NOMO-1 treated with dmso at 0.1 percent for 144 hours (cell line): Measurements from ENCODE around the gene HES5.

ENCODE experiments used
- DNase-seq: peaks from one replicate; lab custom pipeline; 2025; ENCODE audit not compliant: unreplicated experiment; lab: John Stamatoyannopoulos, UW

The HES5 gene

GRCh38 chr1:2547210-2548067 lies 17.4 kb upstream of the HES5 start:
- DNase-seq, result peak; percentile 15

- peak; percentile 93 for DNase-seq
Observed at GRCh38 chr1:2546515-2547209, 16.6 kb upstream of the HES5 start.

DNA sequence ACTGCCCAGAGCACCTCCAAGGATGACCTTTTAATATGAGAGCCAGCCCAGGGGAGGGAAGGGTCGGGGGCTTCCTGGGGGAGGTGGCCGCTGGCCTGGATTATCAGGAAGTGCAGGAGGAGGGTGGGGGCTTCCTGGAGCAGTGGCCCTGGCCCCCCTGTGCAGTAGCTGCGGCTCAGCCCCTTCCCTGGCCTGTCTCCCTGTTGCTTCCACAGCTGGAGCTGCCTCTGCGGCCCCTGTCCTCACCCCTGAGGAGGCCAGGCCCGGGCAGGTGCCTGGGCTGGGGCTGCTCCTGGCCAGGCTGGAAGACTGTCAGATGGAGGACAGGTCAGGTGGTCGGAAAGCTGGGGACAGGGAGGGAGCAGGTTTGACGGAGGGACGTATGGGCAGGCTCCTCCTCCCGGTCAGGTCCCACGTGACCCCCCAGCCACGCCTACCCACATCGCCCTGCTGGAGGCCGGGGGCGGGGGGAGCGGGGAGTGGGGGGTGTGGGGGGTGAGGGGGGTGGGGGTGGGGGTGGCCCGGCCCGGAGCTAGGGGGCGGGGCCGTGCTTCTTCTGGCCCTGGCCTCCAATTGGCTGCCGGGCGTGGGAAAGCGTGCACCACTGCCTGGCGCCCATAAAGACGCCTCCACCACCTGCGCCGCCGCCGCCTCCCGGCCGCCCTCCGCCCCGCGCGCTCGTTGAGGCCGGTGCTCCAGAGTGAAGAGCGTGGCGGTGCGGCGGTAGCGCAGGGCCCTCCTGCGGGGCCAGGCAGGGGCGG lies 15.9 kb upstream of the HES5 start:
- peak; percentile 86 for DNase-seq

- no peak for DNase-seq
Observed at GRCh38 chr1:2544875-2545640, 15.0 kb upstream of the HES5 start.

GRCh38 chr1:2544093-2544874 lies 14.2 kb upstream of the HES5 start:
- DNase-seq, result no peak

GRCh38 chr1:2543543-2544092 lies 13.6 kb upstream of the HES5 start:
- no peak for DNase-seq

DNA sequence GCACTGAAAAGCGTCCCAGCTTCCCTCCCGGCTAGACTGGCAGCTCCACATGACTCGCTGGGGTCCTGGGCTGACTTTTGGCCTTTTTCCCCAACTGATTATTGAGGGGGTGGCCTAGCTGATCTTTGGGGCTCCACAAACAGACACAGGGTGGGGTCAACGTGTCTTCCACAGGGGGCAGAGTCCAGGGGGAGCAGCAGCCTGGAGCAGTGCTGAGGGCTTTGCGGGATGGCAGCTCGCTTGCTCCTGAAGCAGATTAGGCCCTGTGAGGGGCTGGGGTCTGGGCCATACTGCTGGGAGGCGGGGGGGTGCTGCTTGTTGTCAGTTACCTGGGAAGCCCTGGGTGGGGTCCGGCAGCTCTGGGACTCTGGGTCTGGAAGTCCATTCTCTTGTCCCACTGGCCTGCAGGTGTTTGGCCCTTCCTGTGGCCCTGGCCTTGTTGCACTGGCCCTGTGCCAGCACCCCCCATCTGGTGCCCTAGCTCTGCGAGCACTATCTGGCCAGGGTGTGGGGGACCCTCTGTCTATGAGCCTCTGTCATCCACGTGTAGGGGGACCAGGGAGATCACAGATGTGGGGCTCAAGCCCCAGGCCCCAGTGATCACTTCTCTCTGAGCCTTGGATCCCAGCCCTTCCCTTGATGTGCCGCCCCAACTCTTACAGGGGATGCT lies 12.3 kb upstream of the HES5 start:
- no peak for DNase-seq

DNA sequence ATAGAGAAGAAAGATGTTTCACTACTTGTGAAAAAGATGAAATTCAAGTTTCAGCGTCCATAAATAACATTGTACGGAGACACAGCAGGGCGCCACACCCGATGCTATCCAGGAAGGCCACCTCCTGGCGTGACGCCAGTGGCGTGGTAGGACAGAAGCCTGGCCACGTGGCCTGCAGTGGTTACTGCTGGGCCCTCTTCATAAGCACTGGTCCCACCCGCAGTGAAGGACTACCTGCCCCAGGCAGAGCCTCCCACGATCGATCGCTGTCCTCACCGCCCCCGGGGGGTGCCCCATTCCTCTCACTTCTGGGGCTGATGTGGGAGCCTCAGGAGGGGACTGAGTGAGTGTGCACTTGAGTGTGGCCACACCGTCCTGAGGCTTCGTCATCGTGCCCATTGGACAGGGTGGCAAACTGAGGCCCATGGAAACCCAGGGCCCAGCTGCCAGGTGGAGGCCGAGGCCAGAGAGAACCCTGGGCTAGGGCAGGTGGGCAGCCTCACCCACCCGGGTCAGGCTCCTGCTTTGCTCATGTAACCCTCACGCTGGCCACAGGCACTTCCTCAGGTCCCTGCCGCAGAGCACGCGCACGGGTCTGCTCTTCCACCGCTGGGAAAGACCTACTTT lies 11.7 kb upstream of the HES5 start:
- no peak for DNase-seq

DNA sequence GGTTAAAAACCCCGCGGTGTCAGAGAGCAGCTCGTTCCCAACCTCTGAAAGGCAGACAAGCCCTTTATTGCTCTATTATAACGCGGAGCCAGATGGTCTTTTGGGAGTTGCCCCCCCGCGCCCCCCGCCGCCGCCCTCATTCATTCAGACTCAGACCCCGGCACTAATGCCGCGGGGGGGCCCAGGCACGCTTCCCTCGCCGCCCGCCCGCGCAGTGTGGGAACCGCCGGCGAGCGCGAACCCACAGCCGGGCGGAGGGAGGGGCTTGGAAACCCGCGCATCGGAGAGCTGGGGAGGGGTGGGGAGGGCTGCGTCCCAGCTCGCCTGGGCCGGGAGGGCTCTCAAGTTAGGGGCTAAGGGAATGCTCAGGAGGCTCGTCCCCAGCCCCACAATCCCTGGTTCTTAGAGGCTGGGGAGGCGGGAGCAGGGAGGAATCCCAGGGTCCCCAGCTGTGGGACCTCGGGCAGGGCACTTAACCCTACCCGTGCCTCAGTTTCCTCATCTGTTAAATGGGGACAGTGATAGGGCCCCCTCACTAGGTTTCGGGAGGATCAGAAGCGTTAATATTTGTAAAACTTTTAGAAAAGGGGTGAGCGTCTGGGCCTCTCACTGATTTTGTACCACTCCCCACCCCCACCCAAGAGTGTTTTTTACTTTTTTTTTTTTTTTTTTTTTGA lies 10.9 kb upstream of the HES5 start:
- DNase-seq, result no peak

GRCh38 chr1:2539312-2539907 lies 9.3 kb upstream of the HES5 start:
- DNase-seq, result no peak

DNA sequence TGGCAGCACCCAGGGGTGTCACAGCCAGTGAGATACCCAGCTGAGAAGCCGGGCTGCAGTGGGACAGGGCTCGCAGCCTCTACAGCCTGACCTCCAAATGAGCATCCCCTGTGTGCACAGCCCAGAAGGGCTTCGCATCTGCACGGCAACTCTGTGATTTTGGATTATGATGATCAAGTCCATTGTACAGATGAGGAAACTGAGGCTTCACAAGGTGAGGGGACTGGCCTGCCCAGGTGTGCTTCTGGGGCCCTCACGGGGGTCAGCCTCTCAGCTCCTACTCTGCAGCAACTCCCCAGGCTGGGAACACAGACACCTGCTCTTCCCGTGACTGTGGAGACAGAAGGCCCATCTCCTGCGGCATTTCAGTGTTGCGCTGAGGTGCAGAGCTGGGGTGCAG lies 8.8 kb upstream of the HES5 start:
- DNase-seq, result no peak

DNA sequence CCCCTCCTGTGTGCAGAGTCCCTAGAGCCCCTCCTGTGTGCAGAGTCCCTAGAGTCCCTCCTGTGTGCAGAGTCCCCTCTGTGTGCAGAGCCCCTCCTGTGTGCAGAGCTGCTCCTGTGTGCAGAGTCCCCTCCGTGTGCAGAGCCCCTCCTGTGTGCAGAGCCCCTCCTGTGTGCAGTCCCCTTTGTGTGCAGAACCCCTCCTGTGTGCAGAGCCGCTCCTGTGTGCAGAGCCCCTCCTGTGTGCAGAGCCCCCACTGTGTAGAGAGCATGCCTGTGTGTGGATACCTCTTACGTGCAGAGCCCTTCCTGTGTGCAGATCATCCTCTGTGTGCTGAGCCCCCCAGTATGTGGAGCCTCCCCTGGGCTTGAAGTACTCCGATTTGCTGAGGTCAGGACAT lies 8.3 kb upstream of the HES5 start:
- no peak for DNase-seq

- no peak for DNase-seq
Observed at GRCh38 chr1:2537784-2538115, 7.7 kb upstream of the HES5 start.

DNA sequence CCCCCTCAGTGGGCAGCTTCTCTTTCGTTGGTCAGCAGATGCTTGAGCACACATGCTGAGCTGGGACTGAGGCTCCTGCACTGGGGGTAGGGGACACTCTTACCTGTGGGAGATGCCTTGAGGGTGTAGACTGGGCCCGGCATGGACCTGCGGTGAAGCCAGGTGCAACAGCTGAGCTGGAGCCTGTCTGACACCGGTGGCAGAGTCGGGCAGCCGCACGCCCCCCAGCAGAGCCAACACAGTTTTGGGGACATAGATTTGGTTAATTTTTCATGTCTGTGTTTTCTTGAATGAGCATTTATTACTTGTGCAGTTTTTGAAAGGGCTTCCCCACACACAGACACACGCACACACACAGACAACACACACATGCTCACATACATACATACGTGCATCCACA lies 5.9 kb upstream of the HES5 start:
- DNase-seq, result no peak

DNA sequence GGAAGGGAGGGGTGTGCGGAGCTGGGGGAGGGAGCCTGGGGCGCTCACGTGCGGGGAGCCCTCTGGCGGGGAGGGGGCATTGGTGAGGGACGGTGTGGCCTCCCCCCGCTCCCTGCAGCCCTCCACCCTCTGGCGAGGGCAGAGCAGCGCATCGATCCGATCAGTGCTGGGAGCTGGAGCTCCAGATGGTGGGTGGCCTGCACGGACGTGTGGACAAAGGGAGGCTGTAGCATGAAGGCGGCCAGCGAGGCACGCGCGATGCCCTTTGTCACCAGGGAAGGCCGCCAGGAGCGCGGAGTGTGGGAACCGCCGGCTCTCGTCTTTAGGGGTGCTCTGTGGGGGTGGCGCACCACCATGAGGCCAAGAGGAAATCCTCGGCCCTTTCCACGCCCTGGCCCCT lies 5.4 kb upstream of the HES5 start:
- no peak for DNase-seq

- DNase-seq, result no peak
Observed at GRCh38 chr1:2534687-2535441, 4.8 kb upstream of the HES5 start.

GRCh38 chr1:2534315-2534686 lies 4.2 kb upstream of the HES5 start:
- no peak for DNase-seq

- DNase-seq, result no peak
Observed at GRCh38 chr1:2533365-2533764, 3.3 kb upstream of the HES5 start.
